WTC11 (cell line): Measurements from ENCODE around the gene ODAD3.

Experiments used
- CREB1 ChIP-seq: sonication (generic); formaldehyde crosslinking; IDR thresholded peaks from 2 replicates; pipeline ENCODE4 v1.8.0; 2023; ENCODE audit warnings: mild to moderate bottlenecking, missing genetic modification reagents
- FOXJ3 ChIP-seq: sonication (generic); formaldehyde crosslinking; IDR thresholded peaks from 2 replicates; pipeline ENCODE4 v1.9.0; 2021; ENCODE audit warnings: missing genetic modification reagents, mild to moderate bottlenecking, borderline replicate concordance
- SP1 ChIP-seq: sonication (generic); formaldehyde crosslinking; conservative IDR thresholded peaks from 2 replicates; pipeline ENCODE4 v1.8.1; 2022; ENCODE audit warnings: missing genetic modification reagents
- ZNF396 ChIP-seq: fragments of 250-450 bp; sonication (Bioruptor Pico); IDR thresholded peaks from 2 replicates; pipeline ENCODE4 v1.8.0; 2021; ENCODE audit warnings: mild to moderate bottlenecking, moderate library complexity, borderline replicate concordance
- TF ChIP-seq, protein P1 (sequence below): sonication (generic); formaldehyde crosslinking; conservative IDR thresholded peaks from 2 replicates; pipeline ENCODE4 v1.8.1; 2022; ENCODE audit warnings: mild to moderate bottlenecking, missing genetic modification reagents
- TF ChIP-seq, protein P2 (sequence below): fragments of 200-600 bp; IDR thresholded peaks from 2 replicates; pipeline ENCODE4 v1.8.0; 2022; ENCODE audit warnings: antibody characterized with exemption
- TF ChIP-seq, protein P3 (sequence below): sonication (generic); formaldehyde crosslinking; IDR thresholded peaks from 2 replicates; pipeline ENCODE4 v1.8.0; 2022; ENCODE audit warnings: mild to moderate bottlenecking, missing genetic modification reagents

DNA sequence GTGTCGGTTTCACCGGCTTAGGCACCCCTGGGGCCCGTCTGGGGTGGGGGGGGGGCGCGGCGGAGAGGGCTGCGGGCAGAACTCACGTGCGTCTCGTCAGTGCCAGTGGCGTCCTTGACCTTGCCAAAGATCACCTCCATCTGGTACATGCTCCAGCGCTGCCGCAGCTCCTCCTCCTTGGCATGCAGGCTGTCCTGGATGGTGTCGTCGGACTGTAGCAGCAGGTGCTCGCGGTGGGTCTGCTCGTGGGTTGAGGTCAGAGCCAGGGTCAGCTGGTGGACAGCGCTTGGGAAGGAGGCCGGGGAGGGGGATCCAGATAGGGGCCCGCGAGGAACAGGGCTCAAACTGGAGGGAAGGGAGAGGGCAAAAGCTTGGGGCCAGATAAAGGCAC lies 11.1 kb downstream of the ODAD3 start:
- TF ChIP-seq, protein P1, sequence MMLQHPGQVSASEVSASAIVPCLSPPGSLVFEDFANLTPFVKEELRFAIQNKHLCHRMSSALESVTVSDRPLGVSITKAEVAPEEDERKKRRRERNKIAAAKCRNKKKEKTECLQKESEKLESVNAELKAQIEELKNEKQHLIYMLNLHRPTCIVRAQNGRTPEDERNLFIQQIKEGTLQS (CRISPR knock-in tag) = no peak
- TF ChIP-seq, protein P2, sequence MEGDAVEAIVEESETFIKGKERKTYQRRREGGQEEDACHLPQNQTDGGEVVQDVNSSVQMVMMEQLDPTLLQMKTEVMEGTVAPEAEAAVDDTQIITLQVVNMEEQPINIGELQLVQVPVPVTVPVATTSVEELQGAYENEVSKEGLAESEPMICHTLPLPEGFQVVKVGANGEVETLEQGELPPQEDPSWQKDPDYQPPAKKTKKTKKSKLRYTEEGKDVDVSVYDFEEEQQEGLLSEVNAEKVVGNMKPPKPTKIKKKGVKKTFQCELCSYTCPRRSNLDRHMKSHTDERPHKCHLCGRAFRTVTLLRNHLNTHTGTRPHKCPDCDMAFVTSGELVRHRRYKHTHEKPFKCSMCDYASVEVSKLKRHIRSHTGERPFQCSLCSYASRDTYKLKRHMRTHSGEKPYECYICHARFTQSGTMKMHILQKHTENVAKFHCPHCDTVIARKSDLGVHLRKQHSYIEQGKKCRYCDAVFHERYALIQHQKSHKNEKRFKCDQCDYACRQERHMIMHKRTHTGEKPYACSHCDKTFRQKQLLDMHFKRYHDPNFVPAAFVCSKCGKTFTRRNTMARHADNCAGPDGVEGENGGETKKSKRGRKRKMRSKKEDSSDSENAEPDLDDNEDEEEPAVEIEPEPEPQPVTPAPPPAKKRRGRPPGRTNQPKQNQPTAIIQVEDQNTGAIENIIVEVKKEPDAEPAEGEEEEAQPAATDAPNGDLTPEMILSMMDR = no peak
- TF ChIP-seq SP1 = no peak
- TF ChIP-seq, protein P3, sequence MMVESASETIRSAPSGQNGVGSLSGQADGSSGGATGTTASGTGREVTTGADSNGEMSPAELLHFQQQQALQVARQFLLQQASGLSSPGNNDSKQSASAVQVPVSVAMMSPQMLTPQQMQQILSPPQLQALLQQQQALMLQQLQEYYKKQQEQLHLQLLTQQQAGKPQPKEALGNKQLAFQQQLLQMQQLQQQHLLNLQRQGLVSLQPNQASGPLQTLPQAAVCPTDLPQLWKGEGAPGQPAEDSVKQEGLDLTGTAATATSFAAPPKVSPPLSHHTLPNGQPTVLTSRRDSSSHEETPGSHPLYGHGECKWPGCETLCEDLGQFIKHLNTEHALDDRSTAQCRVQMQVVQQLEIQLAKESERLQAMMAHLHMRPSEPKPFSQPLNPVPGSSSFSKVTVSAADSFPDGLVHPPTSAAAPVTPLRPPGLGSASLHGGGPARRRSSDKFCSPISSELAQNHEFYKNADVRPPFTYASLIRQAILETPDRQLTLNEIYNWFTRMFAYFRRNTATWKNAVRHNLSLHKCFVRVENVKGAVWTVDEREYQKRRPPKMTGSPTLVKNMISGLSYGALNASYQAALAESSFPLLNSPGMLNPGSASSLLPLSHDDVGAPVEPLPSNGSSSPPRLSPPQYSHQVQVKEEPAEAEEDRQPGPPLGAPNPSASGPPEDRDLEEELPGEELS (CRISPR knock-in tag) = no peak
- TF ChIP-seq CREB1 (CRISPR knock-in tag) = no peak
- no peak for TF ChIP-seq ZNF396 (CRISPR knock-in tag)
- TF ChIP-seq FOXJ3 (CRISPR knock-in tag) = no peak
